ENCODE data around the gene BUB3. TPM values are rescaled to one million over a fixed set of nuclear protein-coding genes. Genes with fewer than 3 reads are reported as not detected.

Gene BUB3
- total RNA-seq, 1 experiment from 2014 or later = 129 TPM

- ChIA-PET POLR2A (no interaction called here), CTCF (no interaction called here)
- Histone ChIP-seq H3K27me3 (replicated peaks; ENCODE audit: control insufficient read depth, insufficient read depth, low read length) (no peaks in the 10 kb centered on the region), H3K9me3 (no peaks in the 10 kb centered on the region), H3K4me3 (ENCODE audit: low read depth, low read length) (no peak overlapping the region), H3K4me1 (no peaks in the 10 kb centered on the region), H3K36me3 (ENCODE audit: control insufficient read depth, insufficient read depth, low read length) (no peaks in the 10 kb centered on the region)
- H3K27me3 Mint-ChIP-seq (ENCODE audit: insufficient read depth, unreplicated experiment) = no peaks in the 10 kb centered on the region
- H3K4me1 Mint-ChIP-seq (ENCODE audit: low read depth, unreplicated experiment) = no peaks in the 10 kb centered on the region
- intact Hi-C loops (cut with micrococcal nuclease; ENCODE audit: unreplicated experiment) = no loop called here
- H3K4me3 Mint-ChIP-seq (ENCODE audit: unreplicated experiment) = no peak overlapping the region
- H3K9me3 Mint-ChIP-seq (ENCODE audit: unreplicated experiment) = no peaks in the 10 kb centered on the region
- no peak overlapping the region for H3K27ac Mint-ChIP-seq (ENCODE audit: unreplicated experiment)
- no TSS peak for BruUV-seq (replicated peaks)
- H3K36me3 Mint-ChIP-seq (ENCODE audit: insufficient read depth, unreplicated experiment) = no peaks in the 10 kb centered on the region
- TF ChIP-seq, protein P1, sequence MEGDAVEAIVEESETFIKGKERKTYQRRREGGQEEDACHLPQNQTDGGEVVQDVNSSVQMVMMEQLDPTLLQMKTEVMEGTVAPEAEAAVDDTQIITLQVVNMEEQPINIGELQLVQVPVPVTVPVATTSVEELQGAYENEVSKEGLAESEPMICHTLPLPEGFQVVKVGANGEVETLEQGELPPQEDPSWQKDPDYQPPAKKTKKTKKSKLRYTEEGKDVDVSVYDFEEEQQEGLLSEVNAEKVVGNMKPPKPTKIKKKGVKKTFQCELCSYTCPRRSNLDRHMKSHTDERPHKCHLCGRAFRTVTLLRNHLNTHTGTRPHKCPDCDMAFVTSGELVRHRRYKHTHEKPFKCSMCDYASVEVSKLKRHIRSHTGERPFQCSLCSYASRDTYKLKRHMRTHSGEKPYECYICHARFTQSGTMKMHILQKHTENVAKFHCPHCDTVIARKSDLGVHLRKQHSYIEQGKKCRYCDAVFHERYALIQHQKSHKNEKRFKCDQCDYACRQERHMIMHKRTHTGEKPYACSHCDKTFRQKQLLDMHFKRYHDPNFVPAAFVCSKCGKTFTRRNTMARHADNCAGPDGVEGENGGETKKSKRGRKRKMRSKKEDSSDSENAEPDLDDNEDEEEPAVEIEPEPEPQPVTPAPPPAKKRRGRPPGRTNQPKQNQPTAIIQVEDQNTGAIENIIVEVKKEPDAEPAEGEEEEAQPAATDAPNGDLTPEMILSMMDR (IDR thresholded peaks at IDR 0.05; ENCODE audit: insufficient read depth in 1 of 2, low read depth in 1 of 2, low read length in 1 of 2, severe bottlenecking in 1 of 2, unreplicated experiment in 1 of 2) = no peak
- no peak for DNase-seq
Measured at GRCh38 chr10:123194056-123194455, 39.9 kb downstream of the BUB3 start.

DNA sequence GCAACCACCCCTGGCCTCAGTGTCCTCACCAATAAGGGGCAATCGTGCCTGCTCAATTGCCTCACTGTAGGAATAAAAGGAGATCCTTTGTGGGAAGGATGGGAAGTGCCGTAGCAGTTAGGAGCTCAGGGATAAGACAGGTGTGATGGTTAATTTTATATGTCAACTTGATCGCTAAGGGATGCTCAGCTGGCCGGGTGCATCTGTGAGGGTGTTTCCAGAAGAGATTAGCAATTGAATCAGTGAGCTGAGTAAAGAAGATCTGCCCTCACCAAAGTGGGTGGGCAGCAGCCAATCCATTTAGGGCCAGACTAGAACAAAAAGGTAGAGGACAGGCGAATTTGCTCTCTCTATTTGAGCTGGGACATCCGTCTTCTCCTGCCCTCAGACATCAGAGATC is 46.3 kb downstream of the BUB3 start:
- Histone ChIP-seq H3K27me3 (replicated peaks; ENCODE audit: control insufficient read depth, insufficient read depth, low read length) (no peaks in the 10 kb centered on the region), H3K4me1 (no peaks in the 10 kb centered on the region), H3K9me3 (no peaks in the 10 kb centered on the region), H3K4me3 (ENCODE audit: low read depth, low read length) (no peak overlapping the region), H3K36me3 (ENCODE audit: control insufficient read depth, insufficient read depth, low read length) (no peaks in the 10 kb centered on the region)
- no peak overlapping the region for H3K27ac Mint-ChIP-seq (ENCODE audit: unreplicated experiment)
- DNase-seq = no peak
- no peaks in the 10 kb centered on the region for H3K9me3 Mint-ChIP-seq (ENCODE audit: unreplicated experiment)
- no peaks in the 10 kb centered on the region for H3K36me3 Mint-ChIP-seq (ENCODE audit: insufficient read depth, unreplicated experiment)
- TF ChIP-seq, protein P1 (IDR thresholded peaks at IDR 0.05; ENCODE audit: insufficient read depth in 1 of 2, low read depth in 1 of 2, low read length in 1 of 2, severe bottlenecking in 1 of 2, unreplicated experiment in 1 of 2) = no peak
- peaks cover under 1% of the 10 kb centered on the region for H3K27me3 Mint-ChIP-seq (ENCODE audit: insufficient read depth, unreplicated experiment)
- BruUV-seq (replicated peaks) = no TSS peak
- CTCF ChIA-PET = no interaction called here
- H3K4me3 Mint-ChIP-seq (ENCODE audit: unreplicated experiment) = no peak overlapping the region
- H3K4me1 Mint-ChIP-seq (ENCODE audit: low read depth, unreplicated experiment) = no peaks in the 10 kb centered on the region
- intact Hi-C loops (cut with micrococcal nuclease; ENCODE audit: unreplicated experiment) = no loop called here
- POLR2A ChIA-PET = no interaction called here

GRCh38 chr10:123202506-123202905 is 48.3 kb downstream of the BUB3 start:
- no peaks in the 10 kb centered on the region for H3K4me1 ChIP-seq
- H3K27me3 ChIP-seq (replicated peaks; ENCODE audit: control insufficient read depth, insufficient read depth, low read length) = no peaks in the 10 kb centered on the region
- intact Hi-C loops (cut with micrococcal nuclease; ENCODE audit: unreplicated experiment) = no loop called here
- no peak overlapping the region for H3K4me3 Mint-ChIP-seq (ENCODE audit: unreplicated experiment)
- no peaks in the 10 kb centered on the region for H3K36me3 ChIP-seq (ENCODE audit: control insufficient read depth, insufficient read depth, low read length)
- no peaks in the 10 kb centered on the region for H3K4me1 Mint-ChIP-seq (ENCODE audit: low read depth, unreplicated experiment)
- H3K9me3 ChIP-seq = no peaks in the 10 kb centered on the region
- H3K9me3 Mint-ChIP-seq (ENCODE audit: unreplicated experiment) = no peaks in the 10 kb centered on the region
- no peak overlapping the region for H3K27ac Mint-ChIP-seq (ENCODE audit: unreplicated experiment)
- POLR2A ChIA-PET = no interaction called here
- H3K27me3 Mint-ChIP-seq (ENCODE audit: insufficient read depth, unreplicated experiment) = peaks cover 3% of the 10 kb centered on the region
- no peak overlapping the region for H3K4me3 ChIP-seq (ENCODE audit: low read depth, low read length)
- CTCF ChIA-PET = no interaction called here
- BruUV-seq (replicated peaks) = no TSS peak
- DNase-seq = no peak
- TF ChIP-seq, protein P1 (IDR thresholded peaks at IDR 0.05; ENCODE audit: insufficient read depth in 1 of 2, low read depth in 1 of 2, low read length in 1 of 2, severe bottlenecking in 1 of 2, unreplicated experiment in 1 of 2) = no peak
- no peaks in the 10 kb centered on the region for H3K36me3 Mint-ChIP-seq (ENCODE audit: insufficient read depth, unreplicated experiment)
